PC-3 (cell line): ENCODE data around the gene LRCH4.

Experiments
- EZH2 ChIP-seq: fragments of 300-600 bp; sonication (generic); IDR thresholded peaks from one replicate; pipeline ENCODE4 v1.6.1; 2017; ENCODE audit warnings: antibody characterized with exemption, mild to moderate bottlenecking, low read length; ENCODE audit not compliant: unreplicated experiment
- EZH2phosphoT487 ChIP-seq: fragments of 300-600 bp; sonication (generic); IDR thresholded peaks from 2 replicates; pipeline ENCODE4 v1.6.1; 2018; ENCODE audit warnings: mild to moderate bottlenecking, antibody characterized with exemption, low read length, borderline replicate concordance
- TF ChIP-seq, protein P1 (sequence below): fragments of 300-600 bp; sonication (generic); conservative IDR thresholded peaks from 2 replicates; pipeline ENCODE4 v1.5.1; 2017; ENCODE audit warnings: antibody characterized with exemption, low read depth, mild to moderate bottlenecking, low read length

DNA sequence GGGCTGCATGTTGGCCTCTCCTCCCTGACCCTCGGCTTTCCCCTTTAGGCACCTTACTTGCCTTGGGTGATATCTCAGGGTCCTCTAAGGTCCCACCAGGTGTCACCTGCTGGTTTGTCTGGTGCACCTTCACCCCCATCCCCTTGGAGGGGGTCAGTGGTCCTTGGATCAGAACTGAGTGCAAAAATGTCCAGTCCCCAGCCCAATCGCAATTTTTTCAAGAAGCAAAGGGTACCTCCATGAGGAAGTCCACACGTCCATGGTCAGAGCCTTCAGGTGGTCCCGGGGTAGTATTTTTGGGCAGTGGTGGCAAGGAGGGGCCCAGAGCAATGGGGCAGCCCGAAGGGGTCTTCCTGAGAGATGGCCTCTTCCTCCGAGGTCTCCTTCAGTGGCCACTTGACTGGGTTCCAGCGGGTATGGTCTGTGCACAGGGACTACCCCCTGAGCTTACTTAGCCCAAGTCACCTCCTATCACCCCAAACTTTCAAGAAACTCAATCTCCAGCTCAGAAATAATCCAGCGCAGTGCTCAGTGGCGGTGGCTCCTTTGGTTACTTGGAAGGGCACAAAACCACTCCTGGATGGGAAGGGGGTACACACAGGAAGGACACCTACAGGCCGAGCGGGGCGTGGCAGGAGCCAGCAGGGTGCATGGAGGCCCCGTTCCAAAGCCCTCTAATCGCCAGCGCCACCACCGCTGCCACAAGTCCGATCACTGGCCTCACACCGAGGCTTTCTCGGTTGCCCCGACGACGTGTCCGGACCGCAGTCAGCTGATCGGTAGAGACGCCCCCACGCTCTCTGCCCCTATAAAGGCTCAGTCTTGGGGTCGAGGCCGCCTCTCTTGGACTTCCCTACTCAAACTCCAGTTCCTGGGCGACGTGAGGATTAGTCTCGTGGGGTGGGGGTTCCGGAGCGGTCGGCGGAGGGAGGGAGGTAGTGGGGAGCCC lies 16.8 kb downstream of the LRCH4 start:
- TF ChIP-seq EZH2 (no peak), EZH2phosphoT487 (no peak)
- TF ChIP-seq, protein P1, sequence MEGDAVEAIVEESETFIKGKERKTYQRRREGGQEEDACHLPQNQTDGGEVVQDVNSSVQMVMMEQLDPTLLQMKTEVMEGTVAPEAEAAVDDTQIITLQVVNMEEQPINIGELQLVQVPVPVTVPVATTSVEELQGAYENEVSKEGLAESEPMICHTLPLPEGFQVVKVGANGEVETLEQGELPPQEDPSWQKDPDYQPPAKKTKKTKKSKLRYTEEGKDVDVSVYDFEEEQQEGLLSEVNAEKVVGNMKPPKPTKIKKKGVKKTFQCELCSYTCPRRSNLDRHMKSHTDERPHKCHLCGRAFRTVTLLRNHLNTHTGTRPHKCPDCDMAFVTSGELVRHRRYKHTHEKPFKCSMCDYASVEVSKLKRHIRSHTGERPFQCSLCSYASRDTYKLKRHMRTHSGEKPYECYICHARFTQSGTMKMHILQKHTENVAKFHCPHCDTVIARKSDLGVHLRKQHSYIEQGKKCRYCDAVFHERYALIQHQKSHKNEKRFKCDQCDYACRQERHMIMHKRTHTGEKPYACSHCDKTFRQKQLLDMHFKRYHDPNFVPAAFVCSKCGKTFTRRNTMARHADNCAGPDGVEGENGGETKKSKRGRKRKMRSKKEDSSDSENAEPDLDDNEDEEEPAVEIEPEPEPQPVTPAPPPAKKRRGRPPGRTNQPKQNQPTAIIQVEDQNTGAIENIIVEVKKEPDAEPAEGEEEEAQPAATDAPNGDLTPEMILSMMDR = peak; percentile 35; the same call in 1 of the 2 replicates
